ENCODE measurements around the gene TMUB1.
A peak's percentile ranks its signal among the peaks of the same experiment; 100 is the strongest.

Gene TMUB1

GRCh38 chr7:151058781-151059366, 24.4 kb downstream of the TMUB1 start:
- no peak for DNase-seq (ENCODE audit: low read depth)
- no peak for TF ChIP-seq CTCF (IDR thresholded peaks at IDR 0.05; ENCODE audit: low read depth, low read length, missing control alignments)
- H3K4me3 ChIP-seq (ENCODE audit: low read depth, low read length), result peak overlapping the region; percentile 64

GRCh38 chr7:151057989-151058780, 25.1 kb downstream of the TMUB1 start:
- DNase-seq (ENCODE audit: low read depth), result peak; percentile 98
- H3K4me3 ChIP-seq (ENCODE audit: low read depth, low read length), result peak overlapping the region; percentile 64
- no peak for TF ChIP-seq CTCF (IDR thresholded peaks at IDR 0.05; ENCODE audit: low read depth, low read length, missing control alignments)

GRCh38 chr7:151057506-151057988, 25.7 kb downstream of the TMUB1 start, which contains the start of gene CDK5:
CDK5 (minus strand) TSS chr7:151057897; CDS start chr7:151057848, 49 bp downstream.
- H3K4me3 ChIP-seq (ENCODE audit: low read depth, low read length), result peak within 1 kb of the TSS; percentile 64
- TF ChIP-seq CTCF (IDR thresholded peaks at IDR 0.05; ENCODE audit: low read depth, low read length, missing control alignments), result no peak
- no peak for DNase-seq (ENCODE audit: low read depth)

- DNase-seq (ENCODE audit: low read depth), result no peak
- no peak for TF ChIP-seq CTCF (IDR thresholded peaks at IDR 0.05; ENCODE audit: low read depth, low read length, missing control alignments)
- H3K4me3 ChIP-seq (ENCODE audit: low read depth, low read length), result peak overlapping the region; percentile 64
Measured at GRCh38 chr7:151056666-151057505, 26.4 kb downstream of the TMUB1 start.

- no peak for DNase-seq (ENCODE audit: low read depth)
- no peak for TF ChIP-seq CTCF (IDR thresholded peaks at IDR 0.05; ENCODE audit: low read depth, low read length, missing control alignments)
- no peak overlapping the region for H3K4me3 ChIP-seq (ENCODE audit: low read depth, low read length)
Measured at GRCh38 chr7:151056283-151056665, 27.0 kb downstream of the TMUB1 start.

GRCh38 chr7:151053751-151054150, 29.5 kb downstream of the TMUB1 start:
- H3K4me3 ChIP-seq (ENCODE audit: low read depth, low read length), result no peak overlapping the region
- DNase-seq (ENCODE audit: low read depth), result no peak
- no peak for TF ChIP-seq CTCF (IDR thresholded peaks at IDR 0.05; ENCODE audit: low read depth, low read length, missing control alignments)

All from GM12864 (cell line).